H4 (cell line): ENCODE measurements around the gene HNRNPC. TPM values are rescaled to one million over a fixed set of nuclear protein-coding genes. Genes with fewer than 3 reads are reported as not detected.
"Not testable (repeated sequence)": the region's sequence is repeated elsewhere in the genome, so short reads cannot be mapped to it uniquely, and the experiment has no call there.

Experiments used
- DNase-seq: peaks from one replicate; pipeline ENCODE4 v3.0.0-alpha.2; 2015; ENCODE audit warnings: low spot score
- total RNA-seq: library from RNA; depleted of rRNA; stranded (reverse); fragments of >200 nt; shearing (Covaris generic); gene quantifications from 2 replicates; pipeline ENCODE4 v1.2.3, GENCODE V29; 2014

The HNRNPC gene
- total RNA-seq, 1 experiment from 2014 or later: 1,559 TPM

DNA sequence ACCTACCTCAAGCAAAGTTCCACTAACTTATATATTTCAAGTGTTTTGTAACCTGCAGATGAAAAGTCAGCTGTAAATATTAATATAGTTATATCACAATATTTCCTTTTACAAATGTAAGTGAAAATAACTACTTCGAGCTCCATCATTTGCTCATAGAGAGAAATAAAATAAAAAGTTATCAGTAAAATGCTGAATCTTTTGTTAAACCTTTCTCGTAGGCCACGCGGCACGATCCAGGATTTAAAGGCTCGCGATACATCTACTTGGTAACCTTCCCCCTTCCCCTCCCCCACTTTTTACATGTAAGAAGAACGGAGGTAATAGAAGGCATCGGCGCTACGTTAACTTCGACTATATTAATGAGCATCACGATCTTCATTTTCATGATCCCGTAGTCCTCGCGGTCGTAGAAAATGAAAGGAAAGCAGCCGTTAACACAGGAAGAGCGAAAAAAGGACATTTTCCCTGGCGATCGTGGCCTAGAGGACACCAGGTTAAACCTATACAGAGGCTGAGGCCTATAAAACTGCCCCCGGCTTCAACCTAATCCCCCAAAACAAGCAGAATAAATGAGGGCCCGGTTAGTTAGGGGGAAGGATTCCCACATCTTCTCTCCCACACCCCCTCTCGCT is 508 bp downstream of the HNRNPC start:
- DNase-seq: peak; percentile 57

GRCh38 chr14:21267886-21268616 is 1.2 kb downstream of the HNRNPC start:
- no peak for DNase-seq

DNA sequence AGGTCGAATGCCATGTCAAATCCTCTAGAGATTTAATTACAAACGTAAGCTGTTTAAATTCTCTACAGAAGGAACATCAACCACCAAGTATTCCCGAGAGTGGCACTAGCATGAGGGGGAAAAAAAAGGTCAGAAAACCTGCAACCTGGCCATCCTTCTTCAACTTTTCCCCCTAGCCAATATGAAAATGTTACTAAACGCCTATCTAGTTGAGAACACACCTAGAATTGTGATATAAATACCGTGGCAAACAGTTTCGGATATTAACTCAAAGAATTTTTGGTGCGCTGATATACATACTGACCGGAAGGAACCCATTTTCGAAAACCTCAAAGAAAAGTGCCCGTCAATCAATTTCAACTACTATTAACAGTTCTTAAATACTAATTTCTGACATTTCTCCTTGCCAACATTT is 1.8 kb downstream of the HNRNPC start:
- DNase-seq: no peak

DNA sequence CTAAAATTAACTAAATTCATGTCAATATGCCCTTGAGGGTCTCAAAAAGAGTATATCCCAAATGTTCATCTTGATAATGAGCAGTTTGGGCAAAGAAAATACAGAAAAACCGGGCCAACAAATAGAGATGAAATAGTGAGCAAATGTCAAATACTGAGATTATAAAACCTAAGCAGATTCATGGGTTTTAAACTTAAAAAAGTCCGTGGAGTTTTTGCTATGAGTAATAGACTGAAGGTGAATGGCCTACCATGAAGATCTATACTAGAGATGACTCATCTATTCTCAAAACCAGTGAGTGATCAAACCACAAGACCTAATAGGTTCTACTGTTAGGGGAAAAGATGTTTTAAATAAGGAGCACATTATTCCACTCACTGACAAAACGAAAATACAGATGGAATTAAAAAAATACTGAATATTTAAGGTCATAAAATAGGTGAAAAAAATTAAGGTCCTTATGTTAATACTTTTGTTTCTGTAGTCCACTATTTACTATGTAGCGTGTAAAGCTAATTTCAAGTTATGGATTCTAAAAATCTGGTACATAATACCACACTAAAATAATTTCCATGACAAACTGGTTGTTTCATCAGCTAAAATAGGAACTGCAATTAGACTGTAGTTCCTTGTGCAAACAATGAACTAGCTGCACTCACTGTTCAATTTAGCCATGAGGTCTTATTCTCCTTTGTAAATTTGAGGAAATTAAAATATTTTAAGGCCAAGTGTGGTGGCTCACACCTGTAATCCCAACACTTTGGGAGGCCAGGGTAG is 5.0 kb downstream of the HNRNPC start:
- DNase-seq: peak; percentile 23

DNA sequence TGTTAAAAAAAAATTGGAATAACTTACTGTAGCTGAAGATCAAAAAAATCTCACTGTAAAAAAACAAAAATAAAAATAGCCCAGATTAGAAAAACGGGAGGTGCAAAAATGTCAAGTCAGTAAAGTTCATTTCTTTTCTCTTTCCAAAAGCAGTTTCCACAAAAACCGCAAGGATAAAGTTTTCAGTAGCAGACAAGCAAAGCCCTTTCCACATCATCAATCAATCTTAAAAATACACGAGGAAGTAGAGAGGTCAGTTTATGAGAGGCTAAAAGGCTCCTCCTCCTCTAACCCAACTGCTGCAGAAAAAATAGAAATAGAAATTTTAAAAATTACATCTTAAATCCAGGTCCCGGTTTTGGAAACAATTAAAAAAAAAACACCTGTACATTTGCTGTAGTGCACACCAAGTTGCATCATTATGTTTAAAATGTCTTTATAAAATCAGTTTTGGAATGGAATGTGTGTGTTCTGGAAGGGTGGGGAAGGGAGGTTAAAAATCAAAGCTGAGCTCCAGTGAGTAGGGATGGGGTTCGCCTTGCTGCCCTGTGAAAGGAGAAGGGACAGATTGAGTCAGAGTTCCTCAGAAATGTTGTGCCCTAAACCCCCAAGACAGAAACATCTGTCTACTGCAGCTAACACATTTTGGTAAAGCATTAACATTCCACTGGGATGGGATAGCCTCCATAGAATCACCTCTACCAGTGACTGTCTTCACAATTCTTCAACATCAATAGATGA is 5.8 kb downstream of the HNRNPC start:
- no peak for DNase-seq

DNA sequence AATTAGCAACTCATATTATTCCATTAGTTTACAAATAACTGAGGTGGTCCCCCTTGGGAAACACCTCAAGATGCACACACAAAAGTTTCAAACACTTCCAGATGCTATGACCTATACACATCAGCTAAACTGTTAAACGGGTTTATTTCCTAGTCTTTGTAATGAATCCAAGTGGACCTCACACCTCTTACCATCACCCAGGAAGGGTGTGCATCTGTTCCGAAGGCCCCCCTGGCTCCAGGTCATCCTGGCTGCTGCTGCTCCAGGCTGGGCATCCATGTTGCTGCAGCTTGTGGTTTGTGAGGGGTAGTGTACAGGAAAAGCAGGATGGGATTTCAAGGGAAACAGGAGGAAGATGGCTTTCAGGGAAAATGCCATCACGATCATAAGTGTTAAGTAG is 6.8 kb downstream of the HNRNPC start:
- DNase-seq: no peak

- no peak for DNase-seq
Measured at GRCh38 chr14:21261824-21262223, 7.4 kb downstream of the HNRNPC start.

GRCh38 chr14:21258889-21259787 is 10.1 kb downstream of the HNRNPC start:
- no peak for DNase-seq

DNA sequence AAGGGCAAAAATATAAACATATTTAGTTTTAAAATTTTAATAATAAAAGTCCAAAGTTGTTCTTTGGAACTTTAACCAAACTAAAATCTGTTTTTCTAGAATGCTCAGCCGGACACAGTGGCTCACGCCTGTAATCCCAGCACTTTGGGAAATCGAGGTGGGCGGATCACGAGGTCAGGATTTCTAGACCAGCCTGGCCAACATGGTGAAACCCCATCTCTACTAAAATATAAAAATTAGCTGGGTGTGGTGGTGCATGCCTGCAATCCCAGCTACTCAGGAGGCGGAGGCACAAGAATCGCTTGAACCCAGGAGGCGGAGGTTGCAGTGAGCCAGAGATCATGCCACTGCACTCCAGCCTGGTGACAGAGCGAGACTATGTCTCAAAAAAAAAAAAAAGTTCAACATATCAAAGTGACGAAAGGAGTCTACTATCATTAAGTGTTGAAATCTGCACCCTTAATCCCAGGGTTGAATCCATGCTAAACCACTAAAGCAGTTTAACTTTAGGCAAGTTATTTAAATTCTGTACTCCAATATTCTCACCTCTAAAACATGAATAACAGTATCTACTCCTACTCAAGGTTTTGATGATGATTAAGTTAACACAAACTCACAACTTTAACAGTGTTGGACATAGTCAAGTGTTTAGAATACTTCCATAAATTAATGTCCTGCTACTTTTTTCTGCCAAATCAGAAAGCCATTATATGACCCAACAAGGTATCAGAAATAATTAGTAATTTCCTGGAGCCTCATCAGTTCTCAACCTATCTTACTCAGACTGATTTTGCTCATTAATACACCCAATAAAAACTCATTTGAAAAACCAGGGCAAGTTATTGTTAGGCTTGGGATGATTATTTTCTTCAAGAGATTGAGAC is 11.0 kb downstream of the HNRNPC start:
- no peak for DNase-seq

GRCh38 chr14:21257394-21257909 is 11.8 kb downstream of the HNRNPC start:
- no peak for DNase-seq

DNA sequence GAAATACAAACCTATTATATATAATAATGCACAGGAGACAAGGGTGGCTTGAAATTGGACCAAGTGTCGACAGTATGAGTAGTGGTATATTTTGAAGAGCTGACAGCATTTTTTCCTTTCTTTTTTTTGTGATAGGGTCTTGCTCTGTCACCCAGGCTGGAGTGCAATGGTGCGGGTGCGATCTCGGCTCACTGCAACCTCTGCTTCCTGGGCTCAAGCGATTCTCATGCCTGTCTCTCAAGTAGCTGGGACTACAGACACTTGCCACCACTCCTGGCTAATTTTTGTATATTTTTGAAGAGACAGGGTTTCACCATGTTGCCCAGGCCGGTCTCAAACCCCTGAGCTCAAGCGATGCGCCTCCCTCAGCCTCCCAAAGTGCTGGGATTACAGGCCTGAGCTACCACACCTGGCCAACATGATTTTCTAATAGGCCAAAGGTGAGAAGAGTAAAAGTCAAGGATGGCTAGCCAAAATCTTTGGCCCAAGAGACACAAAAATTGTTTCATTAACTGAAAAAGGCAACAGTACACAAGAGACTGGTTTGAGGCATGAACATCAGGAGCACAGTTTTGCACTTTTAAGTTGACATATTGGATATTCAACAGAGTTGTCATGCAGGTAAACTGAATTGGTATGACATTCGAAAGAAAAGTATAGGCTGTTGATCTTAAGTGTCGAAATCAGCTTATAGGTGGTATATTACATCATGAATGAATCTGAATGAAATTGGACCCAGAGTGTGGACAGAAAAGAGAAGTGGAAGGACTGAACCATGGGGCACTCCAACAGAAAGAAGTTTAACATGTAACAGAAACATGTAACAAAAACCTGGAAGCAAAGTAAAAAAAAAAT is 12.5 kb downstream of the HNRNPC start:
- DNase-seq: no peak

GRCh38 chr14:21256102-21256447 is 13.2 kb downstream of the HNRNPC start:
- not testable (repeated sequence) for DNase-seq

GRCh38 chr14:21255385-21256101 is 13.7 kb downstream of the HNRNPC start:
- DNase-seq: no peak

- DNase-seq: no peak
Measured at GRCh38 chr14:21252149-21252548, 17.1 kb downstream of the HNRNPC start.

DNA sequence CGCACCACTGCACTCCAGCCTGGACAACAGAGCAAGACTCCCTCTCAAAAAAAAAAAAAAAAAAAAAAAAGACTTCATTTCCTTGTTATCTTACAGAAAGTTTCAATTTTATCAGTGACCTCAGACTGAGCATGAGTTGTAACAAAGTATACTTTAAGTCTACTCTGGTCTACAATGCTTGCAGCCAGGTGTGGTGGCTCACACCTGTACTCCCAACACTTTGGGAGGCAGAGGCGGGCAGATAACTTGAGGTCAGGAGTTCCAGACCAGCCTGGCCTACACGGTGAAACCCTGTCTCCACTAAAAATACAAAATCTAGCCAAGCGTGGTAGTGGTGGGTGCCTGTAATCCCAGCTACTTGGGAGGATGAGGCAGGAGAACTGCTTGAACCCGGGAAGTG is 18.0 kb downstream of the HNRNPC start:
- DNase-seq: no peak

GRCh38 chr14:21248739-21249411 is 20.4 kb downstream of the HNRNPC start:
- no peak for DNase-seq

- DNase-seq: no peak
Measured at GRCh38 chr14:21248338-21248737, 20.9 kb downstream of the HNRNPC start.

GRCh38 chr14:21245813-21246212 is 23.4 kb downstream of the HNRNPC start:
- DNase-seq: no peak
